RWPE2 (cell line): ENCODE results near the gene SRR.
"Not testable (repeated sequence)": the region's sequence is repeated elsewhere in the genome, so short reads cannot be mapped to it uniquely, and the experiment has no call there.

Source experiments
- ATAC-seq: fragments of 200-7000 bp; cut with Tn5 transposase; 3 replicates; pipeline ENCODE4 v1.9.1; 2021; ENCODE audit warnings: low read depth
- DNase-seq: peaks from one replicate; pipeline ENCODE4 v3.0.0-alpha.2; 2020; ENCODE audit warnings: low spot score
- H3K27ac ChIP-seq: fragments of 450-650 bp; 2 replicates; pipeline ENCODE4 v1.5.1; 2017; ENCODE audit warnings: mild to moderate bottlenecking; ENCODE audit not compliant: poor library complexity, severe bottlenecking
- H3K27me3 ChIP-seq: fragments of 250-450 bp; sonication (Bioruptor Pico); 2 replicates; pipeline ENCODE4 v1.5.1; 2021; ENCODE audit warnings: mild to moderate bottlenecking, moderate library complexity; ENCODE audit not compliant: insufficient read depth, poor library complexity, severe bottlenecking
- H3K36me3 ChIP-seq: fragments of 250-450 bp; sonication (Bioruptor Pico); 2 replicates; pipeline ENCODE4 v1.5.1; 2020; ENCODE audit warnings: low read depth, mild to moderate bottlenecking, moderate library complexity
- H3K4me1 ChIP-seq: fragments of 250-450 bp; sonication (Bioruptor Pico); 2 replicates; pipeline ENCODE4 v1.5.1; 2021; ENCODE audit warnings: mild to moderate bottlenecking, moderate library complexity; ENCODE audit not compliant: insufficient read depth, poor library complexity, severe bottlenecking
- H3K4me3 ChIP-seq: fragments of 250-450 bp; sonication (Bioruptor Pico); 2 replicates; pipeline ENCODE4 v1.5.1; 2021; ENCODE audit warnings: mild to moderate bottlenecking, moderate library complexity; ENCODE audit not compliant: severe bottlenecking
- H3K9me3 ChIP-seq: fragments of 250-450 bp; sonication (Bioruptor Pico); 2 replicates; pipeline ENCODE4 v1.5.1; 2021; ENCODE audit warnings: mild to moderate bottlenecking, moderate library complexity; ENCODE audit not compliant: severe bottlenecking
- CTCF ChIP-seq: fragments of 450-650 bp; IDR thresholded peaks from one replicate; pipeline ENCODE4 v1.5.1; 2017; ENCODE audit warnings: mild to moderate bottlenecking, moderate library complexity; ENCODE audit not compliant: poor library complexity, severe bottlenecking

SRR gene

GRCh38 chr17:2263183-2264066 is 40.3 kb upstream of the SRR start:
- peaks cover 10% of the 10 kb centered on the region for H3K4me1 ChIP-seq
- H3K9me3 ChIP-seq: no peaks in the 10 kb centered on the region
- DNase-seq (no peak), ATAC-seq (no peak)
- H3K36me3 ChIP-seq: peaks cover 10% of the 10 kb centered on the region; the same call in 1 of the 2 replicates
- no peaks in the 10 kb centered on the region for H3K27me3 ChIP-seq
- H3K27ac ChIP-seq: no peak overlapping the region
- no peak overlapping the region for H3K4me3 ChIP-seq
- TF ChIP-seq CTCF: no peak

GRCh38 chr17:2264067-2264860 is 39.5 kb upstream of the SRR start:
- H3K9me3 ChIP-seq: no peaks in the 10 kb centered on the region
- peaks cover 10% of the 10 kb centered on the region for H3K4me1 ChIP-seq
- TF ChIP-seq CTCF: no peak
- ATAC-seq (no peak), DNase-seq (no peak)
- peaks cover 10% of the 10 kb centered on the region; the same call in 1 of the 2 replicates for H3K36me3 ChIP-seq
- no peak overlapping the region for H3K27ac ChIP-seq
- H3K27me3 ChIP-seq: no peaks in the 10 kb centered on the region
- H3K4me3 ChIP-seq: no peak overlapping the region

GRCh38 chr17:2265166-2265565 is 38.6 kb upstream of the SRR start:
- H3K36me3 ChIP-seq: peaks cover 14% of the 10 kb centered on the region; the same call in 1 of the 2 replicates
- not testable (repeated sequence) for H3K27ac ChIP-seq, DNase-seq, ATAC-seq, H3K9me3 ChIP-seq, H3K27me3 ChIP-seq, H3K4me3 ChIP-seq
- peaks cover 10% of the 10 kb centered on the region for H3K4me1 ChIP-seq

- TF ChIP-seq CTCF: no peak
- Histone ChIP-seq H3K36me3 (peaks cover 14% of the 10 kb centered on the region; the same call in 1 of the 2 replicates), H3K27ac (no peak overlapping the region), H3K27me3 (no peaks in the 10 kb centered on the region), H3K4me1 (peaks cover 10% of the 10 kb centered on the region), H3K4me3 (no peak overlapping the region), H3K9me3 (no peaks in the 10 kb centered on the region)
- DNase-seq (no peak), ATAC-seq (no peak)
Measured at GRCh38 chr17:2266045-2266864, 37.5 kb upstream of the SRR start.

- Histone ChIP-seq H3K36me3 (peaks cover 14% of the 10 kb centered on the region; the same call in 1 of the 2 replicates), H3K4me3 (no peak overlapping the region), H3K9me3 (no peaks in the 10 kb centered on the region), H3K27ac (no peak overlapping the region), H3K27me3 (no peaks in the 10 kb centered on the region), H3K4me1 (peaks cover 10% of the 10 kb centered on the region)
- no peak for TF ChIP-seq CTCF
- DNase-seq (no peak), ATAC-seq (no peak)
Measured at GRCh38 chr17:2266865-2267228, 36.9 kb upstream of the SRR start.
